ENCODE results near the gene HACL1.

The HACL1 gene

GRCh38 chr3:15601399-15602145 lies at the start of gene HACL1, which contains the start of gene BTD:
HACL1 (minus strand) TSS chr3:15601569; CDS start chr3:15601463, 106 bp downstream.
BTD (plus strand) TSS chr3:15601745; CDS start chr3:15635440, 33,695 bp downstream.
- peak; percentile 98 to 99 for DNase-seq

DNA sequence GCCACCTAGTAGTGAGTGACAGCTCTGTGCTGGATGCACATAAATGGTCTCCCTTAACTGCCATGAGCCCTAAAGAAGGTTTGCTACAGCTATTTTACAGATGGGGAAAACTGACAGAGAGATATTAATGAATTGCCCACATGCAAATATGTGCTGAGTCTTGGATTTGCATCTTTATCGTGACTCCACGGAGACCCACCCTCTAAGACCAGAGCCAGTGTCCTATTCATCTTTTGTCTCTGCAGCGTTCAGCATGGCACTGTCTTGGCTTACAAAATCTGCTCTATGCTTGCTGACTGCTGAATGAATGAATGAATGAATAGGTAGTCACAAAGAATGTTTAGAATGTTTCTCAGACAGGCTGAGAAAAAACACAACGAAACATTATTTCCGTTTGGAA lies 48.5 kb upstream of the HACL1 start:
- DNase-seq, result no peak

GRCh38 chr3:15649341-15649740 lies 48.0 kb upstream of the HACL1 start:
- DNase-seq, result no peak

DNA sequence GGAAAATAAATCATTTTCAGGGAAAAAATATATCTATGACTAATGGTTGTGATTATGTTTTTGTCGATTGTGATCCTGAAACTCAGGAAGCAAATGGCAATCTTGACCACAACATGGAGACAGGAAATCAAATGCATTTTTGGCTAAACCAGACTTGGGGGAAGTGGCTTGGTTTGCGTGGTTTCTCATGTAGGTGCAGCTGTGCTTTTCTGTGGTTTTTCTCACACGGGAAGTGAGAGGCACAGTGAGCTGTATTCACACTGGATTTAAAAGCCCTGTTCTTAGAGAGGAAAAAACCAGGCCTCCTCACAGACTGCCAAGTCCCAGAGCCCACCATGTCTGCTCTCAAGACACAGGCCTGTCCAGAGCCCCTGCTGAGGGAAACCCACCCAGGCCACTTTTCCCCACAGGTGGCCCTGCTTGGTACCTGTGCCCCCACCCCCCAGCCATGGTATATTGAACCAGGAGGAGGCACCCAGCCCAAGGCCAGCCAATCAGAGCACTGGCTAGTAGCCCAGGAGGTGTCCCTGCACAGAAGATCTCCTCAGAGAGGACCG lies 46.3 kb upstream of the HACL1 start:
- peak in 1 of 2 experiments; percentile 43 for DNase-seq

GRCh38 chr3:15646851-15647511 lies 45.6 kb upstream of the HACL1 start:
- DNase-seq, result no peak

GRCh38 chr3:15645740-15646501 lies 44.6 kb upstream of the HACL1 start:
- DNase-seq, result no peak

GRCh38 chr3:15645246-15645645 lies 43.9 kb upstream of the HACL1 start:
- DNase-seq, result no peak

DNA sequence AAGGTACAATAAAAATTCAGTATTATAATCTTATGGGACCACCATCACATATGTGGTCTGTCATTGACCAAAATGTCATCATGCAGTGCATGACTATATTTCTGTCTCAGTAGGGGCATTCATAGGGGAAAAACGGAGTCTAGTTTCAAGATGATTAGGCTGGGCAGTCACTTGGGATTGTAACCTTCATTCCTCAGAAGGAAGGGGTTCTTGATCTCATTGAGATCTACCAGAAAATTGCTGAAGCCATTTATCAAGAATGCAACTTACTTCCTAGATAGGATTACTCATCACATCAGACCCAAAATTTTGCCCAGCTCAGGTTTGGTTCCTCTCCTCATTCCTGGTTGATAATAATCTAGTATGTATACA lies 37.5 kb upstream of the HACL1 start:
- DNase-seq, result no peak

DNA sequence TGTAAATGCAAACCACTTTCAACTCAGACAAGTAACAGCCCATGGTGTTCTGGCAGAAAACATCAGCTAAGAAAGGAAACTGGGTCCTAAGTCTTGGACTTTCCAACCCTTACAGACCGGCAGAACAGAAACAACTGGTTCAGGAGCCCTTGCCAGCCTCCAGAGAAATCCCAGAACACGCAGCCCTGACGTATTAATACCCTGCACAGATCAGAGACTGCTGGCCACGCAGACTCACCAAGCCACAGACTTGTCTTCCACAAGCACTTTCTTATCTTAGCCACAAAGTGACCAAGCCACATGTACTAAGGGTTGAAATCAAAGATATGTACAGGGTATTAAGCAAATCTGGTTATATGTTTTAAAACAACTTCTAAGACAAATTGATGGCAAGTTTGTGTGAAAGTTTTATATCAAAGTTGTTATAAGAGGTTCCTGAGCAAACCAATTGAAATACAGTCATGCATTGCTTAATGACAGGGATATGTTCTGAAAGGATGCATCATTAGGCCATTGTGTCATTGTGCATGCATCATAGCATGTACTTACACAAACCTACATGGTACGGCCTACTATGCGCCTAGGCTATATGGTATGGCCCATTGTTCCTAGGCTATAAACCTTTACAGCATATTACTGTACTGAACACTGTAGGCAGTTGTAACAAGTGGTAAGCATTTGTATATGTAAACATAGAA lies 37.0 kb upstream of the HACL1 start:
- no peak for DNase-seq

DNA sequence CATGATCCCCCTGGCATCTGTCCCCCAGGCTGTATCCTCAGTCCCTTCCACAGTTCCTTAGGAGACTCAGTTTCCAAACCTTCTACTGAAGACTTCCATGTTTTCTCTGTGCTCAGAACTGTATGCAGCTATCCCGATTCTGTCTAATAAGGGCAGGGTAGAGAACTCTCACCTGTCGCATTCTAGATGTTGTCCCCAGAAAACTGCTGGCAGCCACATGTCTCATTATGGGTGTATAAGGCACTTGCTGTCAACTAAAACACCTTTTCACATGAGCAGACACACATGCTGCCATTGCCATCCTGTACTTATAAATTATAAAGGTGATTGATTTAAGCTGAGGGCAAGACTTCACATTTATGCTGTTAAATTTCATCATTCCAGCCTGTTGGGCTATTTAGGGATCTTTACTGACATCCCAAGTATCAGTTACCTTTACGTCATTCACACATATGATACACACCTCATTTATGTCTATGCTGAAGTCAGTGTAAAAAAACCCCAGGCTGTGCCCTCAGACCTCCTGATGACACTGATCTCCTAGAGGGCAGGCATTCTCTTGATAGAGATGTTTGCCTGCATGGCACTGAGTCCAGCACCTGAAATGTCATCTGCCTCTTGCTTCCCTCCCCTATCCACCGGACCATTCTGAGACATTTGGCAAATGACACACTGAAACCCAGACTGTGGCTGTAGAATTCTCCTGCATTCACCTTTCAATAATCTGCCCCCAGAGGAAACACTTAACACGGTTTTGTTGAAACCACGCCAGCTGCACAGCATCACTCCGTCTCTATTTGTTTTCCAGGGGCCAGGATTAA lies 36.0 kb upstream of the HACL1 start:
- DNase-seq, result no peak

GRCh38 chr3:15636028-15636709 lies 34.8 kb upstream of the HACL1 start:
- peak in 1 of 2 experiments; percentile 10 for DNase-seq

- DNase-seq, result no peak
Observed at GRCh38 chr3:15635121-15635661, 33.8 kb upstream of the HACL1 start.

DNA sequence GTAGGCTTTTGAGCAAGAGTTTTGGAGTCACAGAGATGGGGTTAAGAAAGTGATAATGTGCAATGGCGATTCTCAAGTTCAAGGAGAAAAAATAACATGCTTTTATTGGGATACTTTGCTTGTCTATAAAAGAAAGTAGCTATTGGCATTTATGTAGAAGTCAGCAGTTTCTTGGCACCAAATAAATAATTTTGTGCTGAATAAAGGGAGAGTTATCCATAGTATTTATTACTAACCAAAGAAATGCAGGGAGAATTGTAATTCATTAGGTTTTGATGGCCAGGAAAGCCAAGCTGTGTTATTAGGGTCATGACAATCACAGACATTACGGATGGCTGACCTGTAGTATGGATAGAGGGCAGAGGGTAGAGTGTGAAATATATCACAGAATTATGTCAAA lies 33.3 kb upstream of the HACL1 start:
- DNase-seq, result no peak

GRCh38 chr3:15633766-15634598 lies 32.6 kb upstream of the HACL1 start:
- no peak for DNase-seq

DNA sequence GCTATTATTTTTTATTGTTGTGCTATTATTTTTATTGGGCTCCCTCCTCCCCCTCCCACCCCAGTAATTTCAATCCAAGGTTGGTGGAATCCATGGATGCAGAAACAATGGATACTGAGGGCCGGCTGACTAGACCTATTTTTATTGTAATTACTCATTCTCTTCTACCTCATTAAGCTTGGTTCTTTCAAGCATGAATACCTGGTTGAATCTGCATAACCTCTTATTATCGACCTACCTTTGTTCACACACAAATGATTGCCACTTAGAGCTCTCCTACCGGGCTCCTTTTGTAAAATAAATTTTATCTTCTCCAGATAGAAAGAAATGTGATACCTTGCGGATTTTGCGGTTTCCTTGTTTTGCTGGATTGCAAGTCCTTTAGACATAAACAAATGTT lies 31.8 kb upstream of the HACL1 start:
- no peak for DNase-seq

- no peak for DNase-seq
Observed at GRCh38 chr3:15632212-15632580, 30.8 kb upstream of the HACL1 start.

GRCh38 chr3:15631426-15632211 lies 30.2 kb upstream of the HACL1 start:
- no peak for DNase-seq

DNA sequence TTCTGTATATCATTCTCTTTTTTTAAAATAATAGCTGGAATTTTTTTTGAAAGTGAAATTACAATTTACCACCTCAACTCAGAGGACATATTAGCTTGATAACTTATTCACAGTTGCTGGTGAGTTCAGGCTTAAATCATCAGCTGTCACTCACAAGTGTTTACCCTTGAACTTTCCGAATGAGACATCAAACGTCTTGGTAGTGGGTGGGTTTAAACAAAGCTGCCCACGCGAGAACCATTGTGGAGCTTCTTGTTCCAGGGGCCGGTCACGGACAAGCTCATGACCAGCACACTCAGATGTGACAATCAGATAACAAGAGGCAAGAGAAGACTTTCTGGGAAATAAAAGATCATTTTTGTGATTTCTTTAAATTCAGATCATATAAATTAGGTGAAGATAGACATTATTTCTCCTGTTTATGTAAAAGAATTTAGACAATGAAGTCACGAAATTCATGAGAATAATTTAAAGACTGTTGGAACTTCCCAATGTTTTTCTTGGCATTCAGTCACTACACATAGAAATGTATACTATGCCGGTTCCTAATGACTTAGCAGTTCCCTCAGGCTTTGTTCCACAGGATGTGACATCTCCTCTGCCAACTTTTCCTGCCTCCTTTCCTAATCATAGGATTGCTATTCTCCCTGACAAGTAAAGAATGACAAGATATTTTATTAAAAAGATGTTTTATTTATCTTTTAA lies 29.4 kb upstream of the HACL1 start:
- DNase-seq, result peak in 1 of 2 experiments; percentile 15
